ENCODE measurements around the gene RAB40B. TPM values are rescaled to one million over a fixed set of nuclear protein-coding genes. Genes with fewer than 3 reads are reported as not detected.
A peak's percentile ranks its signal among the peaks of the same experiment; 100 is the strongest.

The RAB40B gene
- total and polyA plus RNA-seq, 2 of the 13 experiments (the other 11 are each of a cell fraction or from before 2014, with no cell fraction given): 6.2 to 6.5 TPM

DNA sequence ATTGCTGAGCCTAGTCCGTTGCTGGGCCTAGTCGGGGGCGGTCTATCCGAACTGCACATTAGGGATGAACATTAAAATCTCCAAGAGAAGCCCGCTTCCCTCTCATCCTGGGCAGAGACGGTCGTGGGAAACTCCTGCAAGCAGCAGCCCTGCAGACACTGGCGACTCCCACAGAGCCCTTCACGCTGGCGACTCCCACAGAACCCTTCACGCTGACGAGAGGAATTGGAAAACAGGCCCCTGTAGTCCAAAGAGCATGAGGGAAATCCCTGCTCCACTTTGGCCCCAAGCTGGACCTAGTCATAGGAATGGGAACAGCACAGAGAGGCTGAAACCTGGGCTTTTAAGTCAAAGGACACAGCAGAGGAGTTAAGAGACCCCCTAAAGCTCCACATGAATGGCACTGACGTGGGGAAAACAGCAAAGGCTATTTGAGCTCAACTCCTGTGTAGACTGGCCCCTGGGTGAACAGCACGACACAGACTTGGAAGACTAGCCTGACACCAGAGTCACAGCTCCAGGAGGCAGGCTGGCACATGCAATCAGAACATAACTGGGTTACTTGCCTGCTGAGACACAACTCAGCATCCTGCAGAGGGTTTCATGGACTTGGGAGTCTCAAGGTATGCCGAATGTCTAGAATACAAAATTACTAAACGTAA is 92.4 kb downstream of the RAB40B start (continued):
- TF ChIP-seq ZSCAN31 (CRISPR knock-in tag; IDR thresholded peaks at IDR 0.05; ENCODE audit: low read depth) (no peak), KAT7 (CRISPR knock-in tag; IDR thresholded peaks at IDR 0.05; ENCODE audit: borderline replicate concordance) (no peak), SUZ12 (IDR thresholded peaks at IDR 0.05; ENCODE audit: low read depth, low read length) (no peak), ZNF768 (CRISPR knock-in tag; IDR thresholded peaks at IDR 0.05) (no peak), MAZ (IDR thresholded peaks at IDR 0.05; ENCODE audit: borderline replicate concordance, low read depth, low read length) (no peak), MAZ (CRISPR knock-in tag; IDR thresholded peaks at IDR 0.05; ENCODE audit: low read depth) (no peak), ZNF883 (CRISPR knock-in tag; IDR thresholded peaks at IDR 0.05; ENCODE audit: not compliant biosample characterization) (peak; percentile 37), TCF7 (IDR thresholded peaks at IDR 0.05; ENCODE audit: low read depth) (no peak), ZC3H13 (CRISPR knock-in tag; IDR thresholded peaks at IDR 0.05) (peak; percentile 91), SP4 (CRISPR knock-in tag; IDR thresholded peaks at IDR 0.05) (0 out of 2 replicates have a peak, but pooled peaks have one; percentile 22), PCBP2 (optimal IDR thresholded peaks at IDR 0.05; ENCODE audit: low read depth, low read length, poor library complexity, severe bottlenecking) (no peak), ZNF572 (CRISPR knock-in tag; IDR thresholded peaks at IDR 0.05) (0 out of 2 replicates have a peak, but pooled peaks have one; percentile 41), MZF1 (CRISPR knock-in tag; IDR thresholded peaks at IDR 0.05; ENCODE audit: borderline replicate concordance) (no peak), MEF2D (CRISPR knock-in tag; IDR thresholded peaks at IDR 0.05) (0 out of 2 replicates have a peak, but pooled peaks have one; percentile 19), ZNF143 (CRISPR knock-in tag; IDR thresholded peaks at IDR 0.05) (no peak), MIXL1 (CRISPR knock-in tag; IDR thresholded peaks at IDR 0.05) (no peak), ZNF263 (CRISPR knock-in tag; IDR thresholded peaks at IDR 0.05) (no peak), GABPB1 (CRISPR knock-in tag; IDR thresholded peaks at IDR 0.05) (no peak)
- TF ChIP-seq, protein P1, sequence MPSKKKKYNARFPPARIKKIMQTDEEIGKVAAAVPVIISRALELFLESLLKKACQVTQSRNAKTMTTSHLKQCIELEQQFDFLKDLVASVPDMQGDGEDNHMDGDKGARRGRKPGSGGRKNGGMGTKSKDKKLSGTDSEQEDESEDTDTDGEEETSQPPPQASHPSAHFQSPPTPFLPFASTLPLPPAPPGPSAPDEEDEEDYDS (CRISPR knock-in tag; IDR thresholded peaks at IDR 0.05): no peak
- TF ChIP-seq, protein P2, sequence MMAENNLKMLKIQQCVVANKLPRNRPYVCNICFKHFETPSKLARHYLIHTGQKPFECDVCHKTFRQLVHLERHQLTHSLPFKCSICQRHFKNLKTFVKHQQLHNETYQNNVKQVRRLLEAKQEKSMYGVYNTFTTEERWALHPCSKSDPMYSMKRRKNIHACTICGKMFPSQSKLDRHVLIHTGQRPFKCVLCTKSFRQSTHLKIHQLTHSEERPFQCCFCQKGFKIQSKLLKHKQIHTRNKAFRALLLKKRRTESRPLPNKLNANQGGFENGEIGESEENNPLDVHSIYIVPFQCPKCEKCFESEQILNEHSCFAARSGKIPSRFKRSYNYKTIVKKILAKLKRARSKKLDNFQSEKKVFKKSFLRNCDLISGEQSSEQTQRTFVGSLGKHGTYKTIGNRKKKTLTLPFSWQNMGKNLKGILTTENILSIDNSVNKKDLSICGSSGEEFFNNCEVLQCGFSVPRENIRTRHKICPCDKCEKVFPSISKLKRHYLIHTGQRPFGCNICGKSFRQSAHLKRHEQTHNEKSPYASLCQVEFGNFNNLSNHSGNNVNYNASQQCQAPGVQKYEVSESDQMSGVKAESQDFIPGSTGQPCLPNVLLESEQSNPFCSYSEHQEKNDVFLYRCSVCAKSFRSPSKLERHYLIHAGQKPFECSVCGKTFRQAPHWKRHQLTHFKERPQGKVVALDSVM (CRISPR knock-in tag; IDR thresholded peaks at IDR 0.05): no peak
- TF ChIP-seq, protein P3, sequence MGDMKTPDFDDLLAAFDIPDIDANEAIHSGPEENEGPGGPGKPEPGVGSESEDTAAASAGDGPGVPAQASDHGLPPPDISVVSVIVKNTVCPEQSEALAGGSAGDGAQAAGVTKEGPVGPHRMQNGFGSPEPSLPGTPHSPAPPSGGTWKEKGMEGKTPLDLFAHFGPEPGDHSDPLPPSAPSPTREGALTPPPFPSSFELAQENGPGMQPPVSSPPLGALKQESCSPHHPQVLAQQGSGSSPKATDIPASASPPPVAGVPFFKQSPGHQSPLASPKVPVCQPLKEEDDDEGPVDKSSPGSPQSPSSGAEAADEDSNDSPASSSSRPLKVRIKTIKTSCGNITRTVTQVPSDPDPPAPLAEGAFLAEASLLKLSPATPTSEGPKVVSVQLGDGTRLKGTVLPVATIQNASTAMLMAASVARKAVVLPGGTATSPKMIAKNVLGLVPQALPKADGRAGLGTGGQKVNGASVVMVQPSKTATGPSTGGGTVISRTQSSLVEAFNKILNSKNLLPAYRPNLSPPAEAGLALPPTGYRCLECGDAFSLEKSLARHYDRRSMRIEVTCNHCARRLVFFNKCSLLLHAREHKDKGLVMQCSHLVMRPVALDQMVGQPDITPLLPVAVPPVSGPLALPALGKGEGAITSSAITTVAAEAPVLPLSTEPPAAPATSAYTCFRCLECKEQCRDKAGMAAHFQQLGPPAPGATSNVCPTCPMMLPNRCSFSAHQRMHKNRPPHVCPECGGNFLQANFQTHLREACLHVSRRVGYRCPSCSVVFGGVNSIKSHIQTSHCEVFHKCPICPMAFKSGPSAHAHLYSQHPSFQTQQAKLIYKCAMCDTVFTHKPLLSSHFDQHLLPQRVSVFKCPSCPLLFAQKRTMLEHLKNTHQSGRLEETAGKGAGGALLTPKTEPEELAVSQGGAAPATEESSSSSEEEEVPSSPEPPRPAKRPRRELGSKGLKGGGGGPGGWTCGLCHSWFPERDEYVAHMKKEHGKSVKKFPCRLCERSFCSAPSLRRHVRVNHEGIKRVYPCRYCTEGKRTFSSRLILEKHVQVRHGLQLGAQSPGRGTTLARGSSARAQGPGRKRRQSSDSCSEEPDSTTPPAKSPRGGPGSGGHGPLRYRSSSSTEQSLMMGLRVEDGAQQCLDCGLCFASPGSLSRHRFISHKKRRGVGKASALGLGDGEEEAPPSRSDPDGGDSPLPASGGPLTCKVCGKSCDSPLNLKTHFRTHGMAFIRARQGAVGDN (CRISPR knock-in tag; IDR thresholded peaks at IDR 0.05): peak; percentile 37
- TF ChIP-seq, protein P4, sequence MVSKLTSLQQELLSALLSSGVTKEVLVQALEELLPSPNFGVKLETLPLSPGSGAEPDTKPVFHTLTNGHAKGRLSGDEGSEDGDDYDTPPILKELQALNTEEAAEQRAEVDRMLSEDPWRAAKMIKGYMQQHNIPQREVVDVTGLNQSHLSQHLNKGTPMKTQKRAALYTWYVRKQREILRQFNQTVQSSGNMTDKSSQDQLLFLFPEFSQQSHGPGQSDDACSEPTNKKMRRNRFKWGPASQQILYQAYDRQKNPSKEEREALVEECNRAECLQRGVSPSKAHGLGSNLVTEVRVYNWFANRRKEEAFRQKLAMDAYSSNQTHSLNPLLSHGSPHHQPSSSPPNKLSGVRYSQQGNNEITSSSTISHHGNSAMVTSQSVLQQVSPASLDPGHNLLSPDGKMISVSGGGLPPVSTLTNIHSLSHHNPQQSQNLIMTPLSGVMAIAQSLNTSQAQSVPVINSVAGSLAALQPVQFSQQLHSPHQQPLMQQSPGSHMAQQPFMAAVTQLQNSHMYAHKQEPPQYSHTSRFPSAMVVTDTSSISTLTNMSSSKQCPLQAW (CRISPR knock-in tag; IDR thresholded peaks at IDR 0.05): 0 out of 2 replicates have a peak, but pooled peaks have one; percentile 23
